HG03060 (cell line): ENCODE measurements around the gene PI16.
"Not testable (repeated sequence)": the region's sequence is repeated elsewhere in the genome, so short reads cannot be mapped to it uniquely, and the experiment has no call there.

Experiments used
- ATAC-seq: cut with Tn5 transposase; IDR thresholded peaks from one replicate; pipeline ENCODE4 v1.9.1; 2021; ENCODE audit warnings: low read depth, moderate number of reproducible peaks; ENCODE audit not compliant: unreplicated experiment

The PI16 gene

GRCh38 chr6:36928547-36928918 is 26.0 kb upstream of the PI16 start:
- no peak for ATAC-seq

GRCh38 chr6:36929152-36929551 is 25.4 kb upstream of the PI16 start:
- no peak for ATAC-seq

GRCh38 chr6:36929607-36930006 is 24.9 kb upstream of the PI16 start:
- ATAC-seq, result no peak

- ATAC-seq, result no peak
These were observed 24.1 kb upstream of the PI16 start for GRCh38 chr6:36930483-36930882.

GRCh38 chr6:36933102-36933501 is 21.4 kb upstream of the PI16 start:
- no peak for ATAC-seq

GRCh38 chr6:36933519-36933918 is 21.0 kb upstream of the PI16 start:
- no peak for ATAC-seq

- ATAC-seq, result no peak
These were observed 19.6 kb upstream of the PI16 start for GRCh38 chr6:36934901-36935300.

- ATAC-seq, result no peak
These were observed 17.7 kb upstream of the PI16 start for GRCh38 chr6:36936824-36937223.

- ATAC-seq, result no peak
These were observed 16.6 kb upstream of the PI16 start for GRCh38 chr6:36937896-36938295.

- ATAC-seq, result no peak
These were observed 16.0 kb upstream of the PI16 start for GRCh38 chr6:36938536-36938935.

- ATAC-seq, result not testable (repeated sequence)
These were observed 15.5 kb upstream of the PI16 start for GRCh38 chr6:36939005-36939404.

GRCh38 chr6:36940027-36940426 is 14.5 kb upstream of the PI16 start:
- no peak for ATAC-seq

- not testable (repeated sequence) for ATAC-seq
These were observed 13.0 kb upstream of the PI16 start for GRCh38 chr6:36941561-36941960.

GRCh38 chr6:36942329-36942728 is 12.2 kb upstream of the PI16 start:
- ATAC-seq, result not testable (repeated sequence)

GRCh38 chr6:36944650-36945049 is 9.9 kb upstream of the PI16 start:
- no peak for ATAC-seq

- ATAC-seq, result no peak
These were observed 9.2 kb upstream of the PI16 start for GRCh38 chr6:36945301-36945700.

- ATAC-seq, result no peak
These were observed 8.0 kb upstream of the PI16 start for GRCh38 chr6:36946526-36946925.

GRCh38 chr6:36947570-36948351 is 6.8 kb upstream of the PI16 start:
- ATAC-seq, result no peak

- not testable (repeated sequence) for ATAC-seq
These were observed 5.5 kb upstream of the PI16 start for GRCh38 chr6:36949076-36949475.

- no peak for ATAC-seq
These were observed 4.9 kb upstream of the PI16 start for GRCh38 chr6:36949636-36950035.

GRCh38 chr6:36953931-36954261 is 642 bp upstream of the PI16 start:
- ATAC-seq, result no peak

GRCh38 chr6:36955136-36955535 is 598 bp downstream of the PI16 start:
- no peak for ATAC-seq
